ENCODE results near the gene HPGD. TPM values are rescaled to one million over a fixed set of nuclear protein-coding genes. Genes with fewer than 3 reads are reported as not detected.

HPGD gene
- total and polyA plus RNA-seq, 2 of the 8 experiments (the other 6 are each of a cell fraction or from before 2014, with no cell fraction given) = 1.1 to 1.3 TPM

- TF ChIP-seq EP300 (IDR thresholded peaks at IDR 0.05; ENCODE audit: borderline replicate concordance in 1 of 2, low read depth in 2 of 2, low read length in 2 of 2) = no peak
- no peak for TF ChIP-seq BACH1 (IDR thresholded peaks at IDR 0.05; ENCODE audit: low read length)
- TF ChIP-seq ATF3 (IDR thresholded peaks at IDR 0.05; ENCODE audit: insufficient read depth, low read depth, low read length) = no peak
- TF ChIP-seq SUZ12 (IDR thresholded peaks at IDR 0.05; ENCODE audit: low read length) = no peak
Measured at GRCh38 chr4:174517502-174518445, 4.5 kb downstream of the HPGD start (continued).
